Caco-2 (cell line): ENCODE measurements around the gene ZNF407. TPM values are rescaled to one million over a fixed set of nuclear protein-coding genes. Genes with fewer than 3 reads are reported as not detected.

Experiments used
- BruUV-seq: library from RNA; stranded (reverse); fragments of 400-500 nt; replicated peaks from 2 replicates; lab custom pipeline; 2021; lab: Mats Ljungman, UMichigan
- CTCF ChIA-PET: fragments of 300-600 bp; sonication (Branson Sonifier 250); formaldehyde crosslinking; loops from one replicate; lab custom pipeline; 2022; ENCODE audit warnings: antibody characterized with exemption; lab: Charles Lee
- POLR2A ChIA-PET: fragments of 300-600 bp; sonication (Branson Sonifier 250); formaldehyde crosslinking; loops from one replicate; lab custom pipeline; 2022; ENCODE audit warnings: antibody characterized with exemption; lab: Charles Lee
- DNase-seq, 2 experiments: peaks; one replicate each; pipeline versions ENCODE4 v3.0.0 to v3.0.0-alpha.2; 2020 to 2022
- H3K27me3 ChIP-seq: replicated peaks from 2 replicates; pipeline ENCODE4 v1.6.0; 2011; ENCODE audit warnings: low read length; ENCODE audit not compliant: control insufficient read depth, insufficient read depth
- H3K36me3 ChIP-seq: 2 replicates; pipeline ENCODE4 v1.5.1; 2011; ENCODE audit warnings: low read length; ENCODE audit not compliant: control insufficient read depth, insufficient read depth
- H3K4me1 ChIP-seq: fragments of 250-450 bp; sonication (Bioruptor Pico); 2 replicates; pipeline ENCODE4 v1.5.1; 2020; ENCODE audit warnings: mild to moderate bottlenecking
- H3K4me3 ChIP-seq: 2 replicates; pipeline ENCODE4 v1.5.1; 2011; ENCODE audit warnings: low read depth, mild to moderate bottlenecking, control low read depth, low read length
- H3K9me3 ChIP-seq: fragments of 250-450 bp; sonication (Bioruptor Pico); 2 replicates; pipeline ENCODE4 v1.5.1; 2020; ENCODE audit warnings: mild to moderate bottlenecking, moderate library complexity
- H3K27ac Mint-ChIP-seq: one replicate; pipeline ENCODE4 v1.8.0; 2022; ENCODE audit warnings: mixed read lengths; ENCODE audit not compliant: unreplicated experiment
- H3K27me3 Mint-ChIP-seq: one replicate; pipeline ENCODE4 v1.8.0; 2022; ENCODE audit warnings: mixed read lengths; ENCODE audit not compliant: insufficient read depth, unreplicated experiment
- H3K36me3 Mint-ChIP-seq: one replicate; pipeline ENCODE4 v1.8.0; 2022; ENCODE audit warnings: mild to moderate bottlenecking, mixed read lengths; ENCODE audit not compliant: insufficient read depth, unreplicated experiment
- H3K4me1 Mint-ChIP-seq: one replicate; pipeline ENCODE4 v1.8.0; 2022; ENCODE audit warnings: low read depth, mixed read lengths; ENCODE audit not compliant: unreplicated experiment
- H3K4me3 Mint-ChIP-seq: one replicate; pipeline ENCODE4 v1.8.0; 2022; ENCODE audit warnings: mild to moderate bottlenecking, moderate library complexity, mixed read lengths; ENCODE audit not compliant: unreplicated experiment
- H3K9me3 Mint-ChIP-seq: one replicate; pipeline ENCODE4 v1.8.0; 2022; ENCODE audit warnings: mixed read lengths; ENCODE audit not compliant: unreplicated experiment
- CTCF ChIP-seq, 2 experiments: fragments of 200-600 bp in 1 of 2; IDR thresholded peaks; 1 replicate in 1 of 2; 2 replicates in 1 of 2; pipeline versions ENCODE4 v1.5.1 to v1.8.0; 2011 to 2022; ENCODE audit warnings: antibody characterized with exemption in 1 of 2, control low read depth in 1 of 2, inconsistent platforms in 1 of 2, low read depth in 1 of 2, low read length in 1 of 2, mild to moderate bottlenecking in 1 of 2, moderate library complexity in 1 of 2; ENCODE audit not compliant: insufficient read depth in 1 of 2, severe bottlenecking in 1 of 2, unreplicated experiment in 1 of 2
- intact Hi-C: fragments of 100-400 bp; cut with micrococcal nuclease; formaldehyde crosslinking; loops from one replicate; pipeline ENCODE4 v1.10.0; 2022; ENCODE audit not compliant: unreplicated experiment
- total RNA-seq: library from RNA; stranded (reverse); gene quantifications from 2 replicates; pipeline ENCODE4 v1.2.3, GENCODE V29; 2022

The ZNF407 gene
- total RNA-seq, 1 experiment from 2014 or later, result 4.7 TPM

GRCh38 chr18:75035928-75036327 is 438.3 kb downstream of the ZNF407 start:
- Mint-ChIP-seq H3K36me3 (no peaks in the 10 kb centered on the region), H3K4me1 (no peaks in the 10 kb centered on the region), H3K27me3 (no peaks in the 10 kb centered on the region), H3K4me3 (no peak overlapping the region), H3K27ac (no peak overlapping the region), H3K9me3 (no peaks in the 10 kb centered on the region)
- ChIA-PET POLR2A (no interaction called here), CTCF (no interaction called here)
- Histone ChIP-seq H3K4me1 (no peaks in the 10 kb centered on the region), H3K36me3 (no peaks in the 10 kb centered on the region), H3K4me3 (no peak overlapping the region), H3K27me3 (no peaks in the 10 kb centered on the region), H3K9me3 (no peaks in the 10 kb centered on the region)
- intact Hi-C loops, result no loop called here
- no peak for DNase-seq
- BruUV-seq, result no TSS peak
- TF ChIP-seq CTCF (IDR thresholded peaks at IDR 0.05; ENCODE audit: insufficient read depth in 1 of 2, low read depth in 1 of 2, low read length in 1 of 2, severe bottlenecking in 1 of 2, unreplicated experiment in 1 of 2), result no peak

DNA sequence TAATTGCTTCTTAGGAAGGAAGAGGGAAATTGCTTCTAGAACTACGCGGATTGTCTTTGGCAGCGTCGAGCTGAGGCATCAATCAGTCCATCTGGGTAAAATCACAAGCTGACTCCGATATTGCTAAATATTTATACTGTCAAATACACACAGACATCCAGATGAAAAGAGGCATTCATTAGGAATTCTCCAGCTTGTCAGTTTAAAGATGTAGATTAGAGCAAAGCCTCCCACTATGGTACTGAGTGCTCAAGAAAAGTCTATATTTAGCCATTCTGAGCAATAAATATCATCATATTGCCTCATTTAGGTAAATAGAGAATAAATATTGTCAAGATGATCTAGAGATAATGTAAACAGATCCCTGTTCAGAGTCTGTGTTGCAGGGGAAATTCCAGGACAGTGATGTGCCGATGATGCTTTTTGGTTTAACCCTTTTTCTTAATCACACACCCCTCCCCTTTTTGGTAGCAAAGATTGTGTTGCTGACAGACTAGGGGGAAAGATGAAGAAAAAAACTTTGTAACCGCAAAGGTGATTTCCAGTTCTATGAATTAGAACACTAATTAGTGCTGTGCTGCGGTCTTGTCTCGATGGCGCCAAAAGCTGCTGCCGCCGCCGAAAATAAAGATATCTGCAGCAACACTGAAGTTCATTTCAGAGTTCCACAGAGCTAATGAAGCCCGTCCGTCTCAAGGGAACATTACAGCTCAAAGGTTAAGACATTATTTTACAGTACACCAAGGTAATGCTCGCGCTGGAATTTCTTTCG is 439.4 kb downstream of the ZNF407 start:
- TF ChIP-seq CTCF (IDR thresholded peaks at IDR 0.05; ENCODE audit: insufficient read depth in 1 of 2, low read depth in 1 of 2, low read length in 1 of 2, severe bottlenecking in 1 of 2, unreplicated experiment in 1 of 2), result no peak
- no peaks in the 10 kb centered on the region for H3K36me3 ChIP-seq
- BruUV-seq, result no TSS peak
- ChIA-PET CTCF (no interaction called here), POLR2A (no interaction called here)
- Mint-ChIP-seq H3K9me3 (no peaks in the 10 kb centered on the region), H3K36me3 (no peaks in the 10 kb centered on the region), H3K4me3 (no peak overlapping the region), H3K4me1 (no peaks in the 10 kb centered on the region), H3K27ac (no peak overlapping the region), H3K27me3 (no peaks in the 10 kb centered on the region)
- intact Hi-C loops, result no loop called here
- H3K27me3 ChIP-seq, result no peaks in the 10 kb centered on the region
- H3K9me3 ChIP-seq, result no peaks in the 10 kb centered on the region
- H3K4me3 ChIP-seq, result no peak overlapping the region
- DNase-seq, result no peak
- no peaks in the 10 kb centered on the region for H3K4me1 ChIP-seq

DNA sequence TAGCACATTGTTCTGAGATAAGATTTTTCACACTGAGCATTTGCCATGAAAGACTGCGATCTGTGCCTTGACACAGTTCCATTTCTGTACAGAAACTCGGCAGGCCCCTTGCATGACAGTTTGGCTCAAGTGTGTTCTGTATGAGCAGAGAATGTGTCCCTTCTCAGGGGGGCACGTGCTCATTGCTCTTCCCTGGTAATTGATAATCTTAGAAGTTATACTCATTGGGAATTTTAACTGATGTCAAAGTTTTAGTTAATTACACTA is 440.0 kb downstream of the ZNF407 start:
- POLR2A ChIA-PET, result no interaction called here
- Histone ChIP-seq H3K4me1 (no peaks in the 10 kb centered on the region), H3K4me3 (no peak overlapping the region), H3K27me3 (no peaks in the 10 kb centered on the region), H3K9me3 (no peaks in the 10 kb centered on the region), H3K36me3 (no peaks in the 10 kb centered on the region)
- Mint-ChIP-seq H3K36me3 (no peaks in the 10 kb centered on the region), H3K4me3 (no peak overlapping the region), H3K4me1 (no peaks in the 10 kb centered on the region), H3K27me3 (no peaks in the 10 kb centered on the region), H3K9me3 (no peaks in the 10 kb centered on the region), H3K27ac (no peak overlapping the region)
- no TSS peak for BruUV-seq
- intact Hi-C loops, result no loop called here
- TF ChIP-seq CTCF (IDR thresholded peaks at IDR 0.05; ENCODE audit: insufficient read depth in 1 of 2, low read depth in 1 of 2, low read length in 1 of 2, severe bottlenecking in 1 of 2, unreplicated experiment in 1 of 2), result no peak
- no peak for DNase-seq
- CTCF ChIA-PET, result no interaction called here
